RWPE2 (cell line): ENCODE data around the gene RMND5A.
A peak's percentile ranks its signal among the peaks of the same experiment; 100 is the strongest.
"Not testable (repeated sequence)": the region's sequence is repeated elsewhere in the genome, so short reads cannot be mapped to it uniquely, and the experiment has no call there.

ENCODE experiments used
- ATAC-seq: fragments of 200-7000 bp; cut with Tn5 transposase; 3 replicates; pipeline ENCODE4 v1.9.1; 2021; ENCODE audit warnings: low read depth
- DNase-seq: peaks from one replicate; pipeline ENCODE4 v3.0.0-alpha.2; 2020; ENCODE audit warnings: low spot score
- H3K27ac ChIP-seq: fragments of 450-650 bp; 2 replicates; pipeline ENCODE4 v1.5.1; 2017; ENCODE audit warnings: mild to moderate bottlenecking; ENCODE audit not compliant: poor library complexity, severe bottlenecking
- H3K27me3 ChIP-seq: fragments of 250-450 bp; sonication (Bioruptor Pico); 2 replicates; pipeline ENCODE4 v1.5.1; 2021; ENCODE audit warnings: mild to moderate bottlenecking, moderate library complexity; ENCODE audit not compliant: insufficient read depth, poor library complexity, severe bottlenecking
- H3K36me3 ChIP-seq: fragments of 250-450 bp; sonication (Bioruptor Pico); 2 replicates; pipeline ENCODE4 v1.5.1; 2020; ENCODE audit warnings: low read depth, mild to moderate bottlenecking, moderate library complexity
- H3K4me1 ChIP-seq: fragments of 250-450 bp; sonication (Bioruptor Pico); 2 replicates; pipeline ENCODE4 v1.5.1; 2021; ENCODE audit warnings: mild to moderate bottlenecking, moderate library complexity; ENCODE audit not compliant: insufficient read depth, poor library complexity, severe bottlenecking
- H3K4me3 ChIP-seq: fragments of 250-450 bp; sonication (Bioruptor Pico); 2 replicates; pipeline ENCODE4 v1.5.1; 2021; ENCODE audit warnings: mild to moderate bottlenecking, moderate library complexity; ENCODE audit not compliant: severe bottlenecking
- H3K9me3 ChIP-seq: fragments of 250-450 bp; sonication (Bioruptor Pico); 2 replicates; pipeline ENCODE4 v1.5.1; 2021; ENCODE audit warnings: mild to moderate bottlenecking, moderate library complexity; ENCODE audit not compliant: severe bottlenecking
- CTCF ChIP-seq: fragments of 450-650 bp; IDR thresholded peaks from one replicate; pipeline ENCODE4 v1.5.1; 2017; ENCODE audit warnings: mild to moderate bottlenecking, moderate library complexity; ENCODE audit not compliant: poor library complexity, severe bottlenecking

RMND5A gene

GRCh38 chr2:86739889-86740288, 19.8 kb downstream of the RMND5A start:
- not testable (repeated sequence) for H3K4me3 ChIP-seq, H3K27ac ChIP-seq, H3K27me3 ChIP-seq, DNase-seq, H3K9me3 ChIP-seq, H3K36me3 ChIP-seq, H3K4me1 ChIP-seq, ATAC-seq

GRCh38 chr2:86741889-86742498, 21.9 kb downstream of the RMND5A start:
- ATAC-seq, DNase-seq, H3K36me3 ChIP-seq, H3K27ac ChIP-seq, H3K27me3 ChIP-seq, H3K4me1 ChIP-seq, H3K9me3 ChIP-seq, H3K4me3 ChIP-seq: not testable (repeated sequence)

- no peak for ATAC-seq
- H3K36me3 ChIP-seq: peaks cover 15% of the 10 kb centered on the region
These were observed 24.1 kb downstream of the RMND5A start for GRCh38 chr2:86744152-86744551.

GRCh38 chr2:86746939-86747338, 26.8 kb downstream of the RMND5A start:
- Histone ChIP-seq H3K4me1 (peaks cover 8% of the 10 kb centered on the region), H3K4me3 (no peak overlapping the region), H3K27me3 (no peaks in the 10 kb centered on the region), H3K9me3 (no peaks in the 10 kb centered on the region), H3K36me3 (peaks cover 20% of the 10 kb centered on the region), H3K27ac (no peak overlapping the region)
- TF ChIP-seq CTCF: no peak
- DNase-seq (no peak), ATAC-seq (no peak)

More at GRCh38 chr2:86744152-86744551, 24.1 kb downstream of the RMND5A start:
- H3K27me3 ChIP-seq: no peaks in the 10 kb centered on the region
- H3K9me3 ChIP-seq: no peaks in the 10 kb centered on the region
- no peak for TF ChIP-seq CTCF
- H3K4me3 ChIP-seq: no peak overlapping the region
- no peak for DNase-seq
- H3K27ac ChIP-seq: no peak overlapping the region
- H3K4me1 ChIP-seq: peaks cover 8% of the 10 kb centered on the region

- H3K4me3 ChIP-seq: no peak overlapping the region
- TF ChIP-seq CTCF: no peak
- ATAC-seq: peak; percentile 71
- no peaks in the 10 kb centered on the region for H3K9me3 ChIP-seq
- H3K36me3 ChIP-seq: peaks cover 28% of the 10 kb centered on the region
- H3K27ac ChIP-seq: no peak overlapping the region
- H3K4me1 ChIP-seq: peaks cover 8% of the 10 kb centered on the region
- H3K27me3 ChIP-seq: no peaks in the 10 kb centered on the region
- DNase-seq: no peak
These were observed 27.9 kb downstream of the RMND5A start for GRCh38 chr2:86747711-86748639.
